Breast epithelium (tissue), 4 donors: ENCODE measurements around the gene GINS3. TPM values are rescaled to one million over a fixed set of nuclear protein-coding genes. Genes with fewer than 3 reads are reported as not detected.

Experiments used
- DNase-seq, 2 donors: peaks; one replicate each; pipeline ENCODE4 v3.0.0-alpha.2; 2019; ENCODE audit warnings: low spot score in 2 of 2
- H3K27ac ChIP-seq, 2 donors: fragments of 200-600 bp; sonication (generic) in 1 of 2; one replicate each; pipeline ENCODE4 v1.5.1; 2016 to 2019; ENCODE audit warnings: mild to moderate bottlenecking in 1 of 2
- H3K27me3 ChIP-seq, 2 donors: fragments of 200-600 bp; sonication (generic) in 1 of 2; one replicate each; pipeline versions ENCODE4 v1.5.1 to v1.6.0; 2017 to 2019; ENCODE audit warnings: control low read depth in 1 of 2, mild to moderate bottlenecking in 1 of 2
- H3K36me3 ChIP-seq: fragments of 200-600 bp; one replicate; pipeline ENCODE4 v1.5.1; 2019
- H3K4me1 ChIP-seq, 2 donors: fragments of 200-600 bp; sonication (generic); one replicate each; pipeline ENCODE4 v1.5.1; 2016 to 2019; ENCODE audit warnings: control low read depth in 1 of 2
- H3K4me3 ChIP-seq, 3 donors: fragments of 200-600 bp; sonication (generic); 1 replicate in 2 of 3; 2 replicates in 1 of 3; pipeline ENCODE4 v1.5.1; 2016 to 2019; ENCODE audit warnings: mild to moderate bottlenecking in 3 of 3, moderate library complexity in 2 of 3
- H3K9me3 ChIP-seq, 2 donors: fragments of 200-600 bp; sonication (generic) in 1 of 2; one replicate each; pipeline ENCODE4 v1.5.1; 2016 to 2019; ENCODE audit warnings: control low read depth in 1 of 2
- POLR2A ChIP-seq: fragments of 450-650 bp; IDR thresholded peaks from one replicate; pipeline ENCODE4 v1.6.1; 2016; ENCODE audit warnings: antibody characterized with exemption, mild to moderate bottlenecking, moderate library complexity
- POLR2AphosphoS5 ChIP-seq, 3 donors: sonication (generic); formaldehyde crosslinking; IDR thresholded peaks; one replicate each; pipeline ENCODE4 v1.6.1; 2017; ENCODE audit warnings: antibody characterized with exemption in 3 of 3
- intact Hi-C: fragments of 100-400 bp; cut with DNase I; formaldehyde crosslinking; loops from one replicate; pipeline ENCODE4 v1.15.1; 2023; ENCODE audit warnings: low total_unique reads
- total RNA-seq, 3 donors: library from RNA; depleted of rRNA; stranded (reverse); fragments of >200 nt; gene quantifications; one replicate each; pipeline ENCODE4 v1.1.0, GENCODE V29; 2016
- TF ChIP-seq, protein P1 (sequence below), 3 donors: fragments of 450-650 bp; IDR thresholded peaks; one replicate each; pipeline ENCODE4 v1.5.1; 2016 to 2017; ENCODE audit warnings: antibody characterized with exemption in 3 of 3, mild to moderate bottlenecking in 3 of 3, moderate library complexity in 3 of 3

GINS3 gene
- total RNA-seq, 3 donors from 2014 or later: 2.9 to 7.5 (median 4.5) TPM

DNA sequence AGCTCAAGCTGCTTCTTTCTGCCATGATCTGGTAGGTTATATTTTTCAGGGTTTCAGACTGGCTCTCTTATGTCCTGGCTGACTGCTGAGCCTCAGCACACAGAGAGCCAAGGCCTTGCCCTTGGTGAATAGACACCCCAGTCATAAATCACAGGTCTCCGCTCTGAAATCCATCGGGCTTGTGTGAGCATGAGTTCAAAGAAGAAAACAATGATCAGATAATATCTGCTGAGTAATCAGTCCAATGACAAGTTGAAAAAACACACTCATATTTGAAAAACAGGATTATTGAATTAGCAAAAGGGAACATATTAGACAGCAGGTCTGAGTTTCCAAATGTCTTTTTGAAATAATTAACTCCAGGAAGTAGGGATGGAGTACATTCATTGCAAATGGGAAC lies 56.6 kb downstream of the GINS3 start:
- H3K9me3 ChIP-seq: no peaks in the 10 kb centered on the region
- TF ChIP-seq, protein P1, sequence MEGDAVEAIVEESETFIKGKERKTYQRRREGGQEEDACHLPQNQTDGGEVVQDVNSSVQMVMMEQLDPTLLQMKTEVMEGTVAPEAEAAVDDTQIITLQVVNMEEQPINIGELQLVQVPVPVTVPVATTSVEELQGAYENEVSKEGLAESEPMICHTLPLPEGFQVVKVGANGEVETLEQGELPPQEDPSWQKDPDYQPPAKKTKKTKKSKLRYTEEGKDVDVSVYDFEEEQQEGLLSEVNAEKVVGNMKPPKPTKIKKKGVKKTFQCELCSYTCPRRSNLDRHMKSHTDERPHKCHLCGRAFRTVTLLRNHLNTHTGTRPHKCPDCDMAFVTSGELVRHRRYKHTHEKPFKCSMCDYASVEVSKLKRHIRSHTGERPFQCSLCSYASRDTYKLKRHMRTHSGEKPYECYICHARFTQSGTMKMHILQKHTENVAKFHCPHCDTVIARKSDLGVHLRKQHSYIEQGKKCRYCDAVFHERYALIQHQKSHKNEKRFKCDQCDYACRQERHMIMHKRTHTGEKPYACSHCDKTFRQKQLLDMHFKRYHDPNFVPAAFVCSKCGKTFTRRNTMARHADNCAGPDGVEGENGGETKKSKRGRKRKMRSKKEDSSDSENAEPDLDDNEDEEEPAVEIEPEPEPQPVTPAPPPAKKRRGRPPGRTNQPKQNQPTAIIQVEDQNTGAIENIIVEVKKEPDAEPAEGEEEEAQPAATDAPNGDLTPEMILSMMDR (IDR thresholded peaks at IDR 0.05): no peak
- no peak for TF ChIP-seq POLR2A
- TF ChIP-seq POLR2AphosphoS5 (IDR thresholded peaks at IDR 0.05): no peak
- H3K27me3 ChIP-seq: no peaks in the 10 kb centered on the region
- H3K4me1 ChIP-seq: no peaks in the 10 kb centered on the region
- intact Hi-C loops: no loop called here
- H3K36me3 ChIP-seq: no peaks in the 10 kb centered on the region
- no peak overlapping the region for H3K27ac ChIP-seq
- no peak for DNase-seq
- H3K4me3 ChIP-seq: no peak overlapping the region

DNA sequence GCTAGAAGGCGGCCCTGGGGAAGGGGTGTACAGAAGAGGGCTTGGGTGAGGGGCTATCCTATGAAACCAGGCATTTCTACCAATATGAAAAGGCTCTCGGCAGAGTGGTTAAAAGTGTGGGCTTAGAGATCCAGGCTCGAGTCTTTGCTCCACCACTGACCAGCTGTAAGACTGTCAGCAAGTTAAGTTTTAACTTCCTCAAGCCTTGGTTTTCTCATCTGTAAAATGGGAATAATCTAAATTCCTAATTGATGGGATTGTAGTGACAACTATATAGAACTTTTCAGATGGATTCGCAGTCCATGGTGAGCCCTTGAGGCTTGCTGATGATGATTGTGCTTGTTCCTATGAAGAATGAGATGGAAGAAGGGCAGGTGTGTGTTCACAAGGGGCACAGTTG lies 57.0 kb downstream of the GINS3 start:
- DNase-seq: no peak
- Histone ChIP-seq H3K36me3 (no peaks in the 10 kb centered on the region), H3K4me3 (no peak overlapping the region), H3K4me1 (no peaks in the 10 kb centered on the region), H3K27ac (no peak overlapping the region), H3K27me3 (no peaks in the 10 kb centered on the region), H3K9me3 (no peaks in the 10 kb centered on the region)
- TF ChIP-seq, protein P1 (IDR thresholded peaks at IDR 0.05): no peak
- TF ChIP-seq POLR2A (no peak), POLR2AphosphoS5 (IDR thresholded peaks at IDR 0.05) (no peak)
- intact Hi-C loops: no loop called here

DNA sequence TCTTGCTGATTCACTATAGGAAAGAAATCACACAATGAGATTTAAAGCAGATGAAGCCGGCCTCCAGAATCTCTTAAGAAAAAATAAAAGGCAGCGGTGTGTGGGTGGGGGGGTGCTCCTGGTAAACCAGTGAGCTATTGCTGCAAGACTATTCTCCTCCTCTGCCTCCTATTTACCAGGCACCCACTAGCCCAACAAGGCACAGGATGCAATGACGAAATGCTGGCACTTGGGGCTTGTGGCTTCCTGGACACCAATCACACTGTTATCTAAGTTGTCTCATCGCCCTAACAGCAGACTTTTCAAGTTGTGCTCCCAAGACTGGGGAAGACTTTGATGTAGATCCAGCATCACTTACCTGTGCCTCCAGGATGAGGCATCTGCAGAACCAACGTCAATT lies 57.5 kb downstream of the GINS3 start:
- intact Hi-C loops: no loop called here
- TF ChIP-seq, protein P1 (IDR thresholded peaks at IDR 0.05): no peak
- no peak for TF ChIP-seq POLR2AphosphoS5 (IDR thresholded peaks at IDR 0.05)
- TF ChIP-seq POLR2A: no peak
- H3K4me1 ChIP-seq: no peaks in the 10 kb centered on the region
- H3K9me3 ChIP-seq: no peaks in the 10 kb centered on the region
- no peaks in the 10 kb centered on the region for H3K27me3 ChIP-seq
- H3K36me3 ChIP-seq: no peaks in the 10 kb centered on the region
- no peak for DNase-seq
- no peak overlapping the region for H3K4me3 ChIP-seq
- no peak overlapping the region for H3K27ac ChIP-seq

DNA sequence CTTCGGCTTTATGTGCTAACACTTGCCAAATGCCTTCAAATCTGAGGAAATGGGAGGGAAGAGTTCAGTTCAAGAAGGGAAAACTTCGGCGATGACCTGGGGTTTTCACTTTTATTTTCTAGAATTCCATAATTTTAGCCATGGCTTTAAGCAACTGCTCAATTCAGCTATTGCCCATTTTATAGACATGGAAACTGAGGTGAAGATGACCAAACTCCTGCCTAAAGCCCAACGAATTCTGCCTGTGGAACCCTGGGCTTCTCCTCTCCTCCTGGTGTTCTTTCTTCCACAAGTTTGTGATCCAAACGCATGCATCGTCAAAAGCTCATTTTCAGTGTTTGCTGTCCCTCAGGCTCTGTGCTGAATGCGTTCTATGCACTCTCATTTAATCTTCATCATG lies 58.3 kb downstream of the GINS3 start:
- TF ChIP-seq POLR2A (no peak), POLR2AphosphoS5 (IDR thresholded peaks at IDR 0.05) (no peak)
- TF ChIP-seq, protein P1 (IDR thresholded peaks at IDR 0.05): no peak
- H3K4me3 ChIP-seq: no peak overlapping the region
- no peaks in the 10 kb centered on the region for H3K27me3 ChIP-seq
- DNase-seq: no peak
- no peaks in the 10 kb centered on the region for H3K9me3 ChIP-seq
- no peaks in the 10 kb centered on the region for H3K4me1 ChIP-seq
- intact Hi-C loops: no loop called here
- H3K27ac ChIP-seq: no peak overlapping the region
- no peaks in the 10 kb centered on the region for H3K36me3 ChIP-seq

DNA sequence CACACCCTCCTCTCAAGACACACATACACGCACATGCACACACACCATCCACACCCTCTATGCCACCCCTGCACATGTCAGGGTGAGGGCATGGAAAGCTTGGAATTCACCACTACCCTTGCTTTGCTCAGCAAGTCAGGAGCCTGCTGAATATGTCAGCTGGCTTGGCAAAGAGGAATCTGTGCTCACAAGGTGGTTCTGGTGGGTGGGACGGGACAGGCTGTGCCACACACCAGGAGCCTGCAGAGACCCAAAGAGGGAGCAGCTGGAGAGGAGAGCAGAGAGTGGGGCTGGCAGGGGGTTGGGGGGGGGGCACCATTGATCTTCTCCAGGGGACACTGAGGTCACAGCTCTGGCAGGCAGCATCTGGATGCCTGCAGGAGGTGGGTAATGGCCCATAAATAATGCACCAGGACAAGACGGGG lies 59.0 kb downstream of the GINS3 start:
- intact Hi-C loops: no loop called here
- DNase-seq: no peak
- TF ChIP-seq POLR2AphosphoS5 (IDR thresholded peaks at IDR 0.05): no peak
- TF ChIP-seq, protein P1 (IDR thresholded peaks at IDR 0.05): no peak
- TF ChIP-seq POLR2A: no peak

More for the DNA sequence above, 59.0 kb downstream of the GINS3 start:
- Histone ChIP-seq H3K4me1 (no peaks in the 10 kb centered on the region), H3K9me3 (no peaks in the 10 kb centered on the region), H3K4me3 (no peak overlapping the region), H3K36me3 (no peaks in the 10 kb centered on the region), H3K27ac (no peak overlapping the region), H3K27me3 (no peaks in the 10 kb centered on the region)
